Endodermal cell (in vitro differentiated cells): Measurements from ENCODE around the gene FLT3. TPM values are rescaled to one million over a fixed set of nuclear protein-coding genes. Genes with fewer than 3 reads are reported as not detected.

Source experiments
- DNase-seq: peaks from one replicate; pipeline ENCODE4 v3.0.0-alpha.2; 2017
- H3K27ac ChIP-seq: 2 replicates; pipeline ENCODE4 v1.5.1; 2013; ENCODE audit warnings: mild to moderate bottlenecking, low read depth, low read length, moderate library complexity
- H3K27me3 ChIP-seq: 2 replicates; pipeline ENCODE4 v1.6.1; 2013; ENCODE audit warnings: mild to moderate bottlenecking, low read length, moderate library complexity; ENCODE audit not compliant: insufficient read depth, control insufficient read depth, poor library complexity, severe bottlenecking
- H3K36me3 ChIP-seq: 2 replicates; pipeline ENCODE4 v1.7.0; 2013; ENCODE audit warnings: mild to moderate bottlenecking, low read length, moderate library complexity; ENCODE audit not compliant: control insufficient read depth, insufficient read depth
- H3K4me1 ChIP-seq: one replicate; pipeline ENCODE4 v1.7.0; 2013; ENCODE audit warnings: low read length; ENCODE audit not compliant: control insufficient read depth, insufficient read depth
- H3K4me3 ChIP-seq: 2 replicates; pipeline ENCODE4 v1.5.1; 2013; ENCODE audit warnings: mild to moderate bottlenecking, low read length, moderate library complexity
- H3K9ac ChIP-seq: 2 replicates; pipeline ENCODE4 v1.6.1; 2013; ENCODE audit warnings: mild to moderate bottlenecking, low read length, moderate library complexity; ENCODE audit not compliant: poor library complexity, severe bottlenecking; ENCODE audit errors: extremely low read depth
- H3K9me3 ChIP-seq: 2 replicates; pipeline ENCODE4 v1.6.1; 2013; ENCODE audit warnings: mild to moderate bottlenecking, low read length, moderate library complexity; ENCODE audit not compliant: control insufficient read depth
- H3K27ac Mint-ChIP-seq: 2 replicates; pipeline ENCODE4 v1.8.0; 2020; ENCODE audit warnings: mixed read lengths
- H3K27me3 Mint-ChIP-seq: 2 replicates; pipeline ENCODE4 v1.8.0; 2021; ENCODE audit warnings: mild to moderate bottlenecking, mixed read lengths; ENCODE audit not compliant: insufficient read depth
- H3K36me3 Mint-ChIP-seq: 2 replicates; pipeline ENCODE4 v1.8.0; 2020; ENCODE audit warnings: low read depth, mixed read lengths
- H3K4me1 Mint-ChIP-seq: 2 replicates; pipeline ENCODE4 v1.8.0; 2020; ENCODE audit warnings: mixed read lengths
- H3K4me3 Mint-ChIP-seq: 2 replicates; pipeline ENCODE4 v1.8.0; 2020; ENCODE audit warnings: mild to moderate bottlenecking, moderate library complexity, mixed read lengths
- H3K9me3 Mint-ChIP-seq: 2 replicates; pipeline ENCODE4 v1.8.0; 2020; ENCODE audit warnings: mild to moderate bottlenecking, mixed read lengths
- CTCF ChIP-seq: fragments of 200-600 bp; sonication (generic); conservative IDR thresholded peaks from 2 replicates; pipeline ENCODE4 v1.5.0; 2021; ENCODE audit warnings: antibody characterized with exemption, mild to moderate bottlenecking
- WGBS, 2 experiments: methylation state at CpG; one replicate each; pipeline versions ENCODE4 v1.1.5 to v1.1.7; 2013; ENCODE audit warnings: missing lambda C conversion rate in 2 of 2, mixed read lengths in 1 of 2; ENCODE audit not compliant: insufficient coverage in 1 of 2, insufficient read length in 1 of 2; 5-methylcytosine and 5-hydroxymethylcytosine counted together
- total RNA-seq, 2 donors: library from RNA; stranded (reverse); fragmentation: NEBNext Ultra II Directional in 1 of 2; extraction: Animal tissue kit (Norgen Biotek cat#: 25700) in 1 of 2; gene quantifications; 2 replicates in 1 of 2; 3 replicates in 1 of 2; pipeline ENCODE4 v1.2.1, GENCODE V29; 2021

FLT3 gene
- total RNA-seq, 2 donors from 2014 or later, result 0.09 to 0.13 TPM

DNA sequence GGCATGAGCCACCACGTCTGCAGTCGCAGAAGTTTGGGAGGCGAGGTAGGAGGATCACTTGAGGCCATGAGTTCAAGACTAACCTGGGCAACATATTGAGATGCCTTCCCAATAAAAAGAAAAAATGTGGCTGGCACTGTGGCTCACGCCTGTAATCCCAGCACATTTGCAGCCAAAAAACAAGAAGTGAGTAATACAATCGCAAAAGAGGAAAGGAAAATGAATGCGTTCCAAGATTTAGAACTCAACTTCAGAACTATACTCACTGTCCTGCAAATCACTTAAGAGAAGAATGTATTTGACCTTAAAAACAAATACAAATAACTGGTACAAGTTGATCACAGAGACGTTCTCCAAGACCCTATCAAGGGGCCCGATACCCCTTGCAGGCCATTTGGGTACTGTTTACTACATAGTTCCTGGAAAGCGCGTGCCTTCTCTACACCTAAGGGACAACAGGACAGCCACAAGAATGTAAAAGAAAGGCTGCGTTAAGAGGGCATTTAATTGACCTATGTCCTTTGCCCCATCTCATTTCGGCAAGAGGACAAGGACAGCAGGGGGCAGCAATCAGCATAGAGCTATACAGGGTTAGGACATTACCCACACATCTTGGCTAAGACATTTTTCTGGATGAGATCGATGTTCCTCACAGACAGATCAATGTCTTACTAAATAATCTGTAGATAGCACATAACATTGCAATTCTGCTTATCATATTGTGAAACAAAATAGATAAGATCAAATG is 41.3 kb downstream of the FLT3 start:
- Mint-ChIP-seq H3K36me3 (no peaks in the 10 kb centered on the region), H3K9me3 (no peaks in the 10 kb centered on the region), H3K4me3 (no peak overlapping the region), H3K27ac (no peak overlapping the region), H3K27me3 (peaks cover 3% of the 10 kb centered on the region), H3K4me1 (peaks cover 19% of the 10 kb centered on the region)
- H3K4me1 ChIP-seq, result no peaks in the 10 kb centered on the region
- peak; percentile 79 for TF ChIP-seq CTCF
- H3K36me3 ChIP-seq, result no peaks in the 10 kb centered on the region
- no peak overlapping the region for H3K4me3 ChIP-seq
- DNase-seq, result peak; percentile 88
- no peaks in the 10 kb centered on the region for H3K9me3 ChIP-seq
- no peak overlapping the region for H3K27ac ChIP-seq
- 82 to 83% methylated on average over 10 to 13 of the region's 13 CpGs for WGBS, 2 experiments
- H3K27me3 ChIP-seq, result no peaks in the 10 kb centered on the region
- no peak overlapping the region for H3K9ac ChIP-seq

GRCh38 chr13:28056970-28057712 is 43.2 kb downstream of the FLT3 start:
- H3K36me3 ChIP-seq, result no peaks in the 10 kb centered on the region
- no peak for DNase-seq
- Mint-ChIP-seq H3K4me1 (peaks cover 19% of the 10 kb centered on the region), H3K36me3 (no peaks in the 10 kb centered on the region), H3K27ac (no peak overlapping the region), H3K9me3 (no peaks in the 10 kb centered on the region), H3K4me3 (no peak overlapping the region), H3K27me3 (peaks cover 3% of the 10 kb centered on the region)
- no peak overlapping the region for H3K4me3 ChIP-seq
- H3K4me1 ChIP-seq, result no peaks in the 10 kb centered on the region
- no peak overlapping the region for H3K27ac ChIP-seq
- 91 to 94% methylated on average over 13 of the region's 13 CpGs for WGBS, 2 experiments
- no peak for TF ChIP-seq CTCF
- H3K9ac ChIP-seq, result no peak overlapping the region
- no peaks in the 10 kb centered on the region for H3K9me3 ChIP-seq
- H3K27me3 ChIP-seq, result no peaks in the 10 kb centered on the region

DNA sequence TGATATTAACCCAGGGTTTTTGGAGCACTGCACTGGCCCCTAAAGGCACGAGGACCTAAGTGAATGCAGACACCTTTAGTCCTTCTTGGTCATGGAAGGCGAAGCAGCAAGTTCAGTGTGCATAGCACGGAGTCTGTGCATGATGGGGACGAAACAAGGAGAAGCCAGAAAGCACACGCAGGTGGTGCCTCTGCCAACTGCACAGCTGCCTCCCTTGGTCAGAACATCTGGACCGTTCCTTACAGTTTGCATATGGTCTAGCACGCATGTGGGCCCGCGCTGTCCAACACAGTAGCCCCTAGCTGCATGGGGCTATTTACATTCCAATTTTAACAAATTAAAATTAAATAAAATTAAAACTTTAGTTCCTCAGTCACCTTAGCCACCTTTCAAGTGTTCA is 44.0 kb downstream of the FLT3 start:
- no peaks in the 10 kb centered on the region for H3K36me3 ChIP-seq
- no peaks in the 10 kb centered on the region for H3K36me3 Mint-ChIP-seq
- no peaks in the 10 kb centered on the region for H3K4me1 ChIP-seq
- WGBS, 2 experiments, result 77 to 86% methylated on average over 9 of the region's 9 CpGs
- H3K9me3 Mint-ChIP-seq, result no peaks in the 10 kb centered on the region
- no peak overlapping the region for H3K9ac ChIP-seq
- H3K27ac ChIP-seq, result no peak overlapping the region
- DNase-seq, result no peak
- no peaks in the 10 kb centered on the region for H3K27me3 ChIP-seq
- peaks cover 3% of the 10 kb centered on the region for H3K27me3 Mint-ChIP-seq
- H3K27ac Mint-ChIP-seq, result no peak overlapping the region
- peaks cover 19% of the 10 kb centered on the region for H3K4me1 Mint-ChIP-seq
- TF ChIP-seq CTCF, result no peak
- H3K4me3 Mint-ChIP-seq, result no peak overlapping the region
- no peak overlapping the region for H3K4me3 ChIP-seq
- no peaks in the 10 kb centered on the region for H3K9me3 ChIP-seq
